ENCODE results near the gene SET.
"Not testable (repeated sequence)": the region's sequence is repeated elsewhere in the genome, so short reads cannot be mapped to it uniquely, and the experiment has no call there.

The SET gene

GRCh38 chr9:128688501-128689292, at the start of gene SET:
Gene SET (plus strand): TSS chr9:128689222. CDS start chr9:128689583, 361 bp downstream.
- no peak for FAIRE-seq

- FAIRE-seq = no peak
Measured at GRCh38 chr9:128640603-128641002, 48.4 kb upstream of the SET start.

GRCh38 chr9:128642675-128643245, 46.3 kb upstream of the SET start:
- FAIRE-seq = no peak

- FAIRE-seq = no peak
Measured at GRCh38 chr9:128643519-128644300, 45.3 kb upstream of the SET start.

GRCh38 chr9:128648206-128648605, 40.8 kb upstream of the SET start:
- not testable (repeated sequence) for FAIRE-seq

- no peak for FAIRE-seq
Measured at GRCh38 chr9:128651798-128652197, 37.2 kb upstream of the SET start.

GRCh38 chr9:128653908-128654307, 35.1 kb upstream of the SET start:
- no peak for FAIRE-seq

GRCh38 chr9:128654481-128654880, 34.5 kb upstream of the SET start:
- FAIRE-seq = no peak

- no peak for FAIRE-seq
Measured at GRCh38 chr9:128656416-128657343, 32.3 kb upstream of the SET start, which contains the start of gene DYNC2I2. Gene DYNC2I2 (minus strand): TSS chr9:128656847. CDS start chr9:128656726, 121 bp downstream.

- FAIRE-seq = no peak
Measured at GRCh38 chr9:128657344-128657704, 31.7 kb upstream of the SET start.

GRCh38 chr9:128657796-128658195, 31.2 kb upstream of the SET start:
- no peak for FAIRE-seq

- FAIRE-seq = not testable (repeated sequence)
Measured at GRCh38 chr9:128666481-128666941, 22.5 kb upstream of the SET start.

GRCh38 chr9:128669786-128670185, 19.2 kb upstream of the SET start:
- no peak for FAIRE-seq

GRCh38 chr9:128675382-128675781, 13.6 kb upstream of the SET start:
- no peak for FAIRE-seq

- FAIRE-seq = no peak
Measured at GRCh38 chr9:128677794-128678193, 11.2 kb upstream of the SET start.

GRCh38 chr9:128683340-128684064, 5.5 kb upstream of the SET start:
- no peak for FAIRE-seq

GRCh38 chr9:128684065-128684324, 5.0 kb upstream of the SET start:
- FAIRE-seq = no peak

GRCh38 chr9:128684325-128685199, 4.5 kb upstream of the SET start:
- no peak for FAIRE-seq

- FAIRE-seq = no peak
Measured at GRCh38 chr9:128685636-128686489, 3.2 kb upstream of the SET start.

- FAIRE-seq = no peak
Measured at GRCh38 chr9:128687453-128687852, 1.6 kb upstream of the SET start.

All from islet of Langerhans (tissue), 1 donor.